HepG2 (cell line): ENCODE results near the gene UBE2H. TPM values are rescaled to one million over a fixed set of nuclear protein-coding genes. Genes with fewer than 3 reads are reported as not detected.

ENCODE experiments used
- ATF1 ChIP-seq: IDR thresholded peaks from 2 replicates; pipeline ENCODE4 v1.6.1; 2016; ENCODE audit warnings: mild to moderate bottlenecking, control low read depth
- CCAR2 ChIP-seq: fragments of 200-400 bp; formaldehyde crosslinking; optimal IDR thresholded peaks from 2 replicates; pipeline ENCODE3; 2018; ENCODE audit warnings: low read depth, mild to moderate bottlenecking, low read length, moderate library complexity
- JUN ChIP-seq: sonication (generic); formaldehyde crosslinking; IDR thresholded peaks from 2 replicates; pipeline ENCODE4 v1.4.0; 2020; ENCODE audit warnings: mild to moderate bottlenecking, missing genetic modification reagents
- KIAA2018 ChIP-seq: sonication (generic); formaldehyde crosslinking; IDR thresholded peaks from 2 replicates; pipeline ENCODE4 v1.5.0; 2020; ENCODE audit warnings: mild to moderate bottlenecking, missing genetic modification reagents, borderline replicate concordance
- MTA3 ChIP-seq: sonication (generic); formaldehyde crosslinking; IDR thresholded peaks from 2 replicates; pipeline ENCODE4 v1.4.0; 2020; ENCODE audit warnings: missing genetic modification reagents
- NR0B2 ChIP-seq: sonication (generic); formaldehyde crosslinking; IDR thresholded peaks from 2 replicates; pipeline ENCODE4 v1.4.0; 2020; ENCODE audit warnings: mild to moderate bottlenecking, missing genetic modification reagents
- RFX5 ChIP-seq: IDR thresholded peaks from 2 replicates; pipeline ENCODE4 v1.6.1; 2011; ENCODE audit warnings: low read depth, low read length, improper control_type of control experiment
- SMARCE1 ChIP-seq: fragments of 450-650 bp; IDR thresholded peaks from 2 replicates; pipeline ENCODE4 v1.6.1; 2017; ENCODE audit warnings: borderline replicate concordance
- ZNF567 ChIP-seq: sonication (generic); formaldehyde crosslinking; IDR thresholded peaks from 2 replicates; pipeline ENCODE4 v1.8.1; 2023; ENCODE audit warnings: mild to moderate bottlenecking, missing genetic modification reagents, borderline replicate concordance
- ZNF576 ChIP-seq: sonication (generic); formaldehyde crosslinking; IDR thresholded peaks from 2 replicates; pipeline ENCODE4 v1.4.0; 2020; ENCODE audit warnings: mild to moderate bottlenecking, missing genetic modification reagents
- ZNF577 ChIP-seq: sonication (generic); formaldehyde crosslinking; IDR thresholded peaks from 2 replicates; pipeline ENCODE4 v1.4.0; 2020; ENCODE audit warnings: mild to moderate bottlenecking, low read depth, missing genetic modification reagents, borderline replicate concordance
- polyA plus RNA-seq, 8 experiments: library from polyadenylated mRNA; depleted of rRNA in 3 of 8; stranded (reverse) in 7 of 8; unstranded in 1 of 8; fragments of >200 nt; fragmentation: Illumina TruSeq in 4 of 8; extraction: Trizol in 4 of 8; gene quantifications; 2 replicates each; pipeline versions ENCODE4 v1.2.1 to v1.2.3, GENCODE V29; 2011 to 2016; ENCODE audit warnings: low read depth in 4 of 8, missing spikeins in 1 of 8, mixed read lengths in 1 of 8; ENCODE audit not compliant: insufficient read depth in 1 of 8
- total RNA-seq, 5 experiments: library from RNA; depleted of rRNA; stranded (reverse); fragments of >200 nt; fragmentation: Illumina TruSeq; extraction: Trizol; gene quantifications; 2 replicates each; pipeline ENCODE4 v1.2.3, GENCODE V29; 2016; ENCODE audit warnings: low read depth in 1 of 5
- TF ChIP-seq, protein P1 (sequence below), 2 experiments: sonication (generic) in 1 of 2; formaldehyde crosslinking in 1 of 2; IDR thresholded peaks; 2 replicates each; pipeline versions ENCODE4 v1.4.0 to v1.6.1; 2016 to 2020; ENCODE audit warnings: borderline replicate concordance in 1 of 2, low read depth in 1 of 2, mild to moderate bottlenecking in 1 of 2, missing genetic modification reagents in 1 of 2
- TF ChIP-seq, protein P2 (sequence below): fragments of 450-650 bp; IDR thresholded peaks from 2 replicates; pipeline ENCODE4 v1.6.1; 2016

Gene UBE2H
- total and polyA plus RNA-seq, 2 of the 13 experiments (the other 11 are each of a cell fraction or from before 2014, with no cell fraction given) = 15.5 to 40.1 TPM

- TF ChIP-seq, protein P1, sequence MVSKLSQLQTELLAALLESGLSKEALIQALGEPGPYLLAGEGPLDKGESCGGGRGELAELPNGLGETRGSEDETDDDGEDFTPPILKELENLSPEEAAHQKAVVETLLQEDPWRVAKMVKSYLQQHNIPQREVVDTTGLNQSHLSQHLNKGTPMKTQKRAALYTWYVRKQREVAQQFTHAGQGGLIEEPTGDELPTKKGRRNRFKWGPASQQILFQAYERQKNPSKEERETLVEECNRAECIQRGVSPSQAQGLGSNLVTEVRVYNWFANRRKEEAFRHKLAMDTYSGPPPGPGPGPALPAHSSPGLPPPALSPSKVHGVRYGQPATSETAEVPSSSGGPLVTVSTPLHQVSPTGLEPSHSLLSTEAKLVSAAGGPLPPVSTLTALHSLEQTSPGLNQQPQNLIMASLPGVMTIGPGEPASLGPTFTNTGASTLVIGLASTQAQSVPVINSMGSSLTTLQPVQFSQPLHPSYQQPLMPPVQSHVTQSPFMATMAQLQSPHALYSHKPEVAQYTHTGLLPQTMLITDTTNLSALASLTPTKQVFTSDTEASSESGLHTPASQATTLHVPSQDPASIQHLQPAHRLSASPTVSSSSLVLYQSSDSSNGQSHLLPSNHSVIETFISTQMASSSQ (IDR thresholded peaks at IDR 0.05; ENCODE audit: low read depth) = no peak
- TF ChIP-seq, protein P1 (CRISPR knock-in tag; IDR thresholded peaks at IDR 0.05; ENCODE audit: borderline replicate concordance) = no peak
- TF ChIP-seq CCAR2 (no peak), JUN (CRISPR knock-in tag) (no peak), NR0B2 (CRISPR knock-in tag) (no peak), RFX5 (no peak), ATF1 (CRISPR knock-in tag) (no peak), SMARCE1 (no peak), KIAA2018 (CRISPR knock-in tag) (no peak), ZNF577 (CRISPR knock-in tag) (no peak), MTA3 (CRISPR knock-in tag) (no peak), ZNF567 (CRISPR knock-in tag) (no peak), ZNF576 (no peak)
- TF ChIP-seq, protein P2, sequence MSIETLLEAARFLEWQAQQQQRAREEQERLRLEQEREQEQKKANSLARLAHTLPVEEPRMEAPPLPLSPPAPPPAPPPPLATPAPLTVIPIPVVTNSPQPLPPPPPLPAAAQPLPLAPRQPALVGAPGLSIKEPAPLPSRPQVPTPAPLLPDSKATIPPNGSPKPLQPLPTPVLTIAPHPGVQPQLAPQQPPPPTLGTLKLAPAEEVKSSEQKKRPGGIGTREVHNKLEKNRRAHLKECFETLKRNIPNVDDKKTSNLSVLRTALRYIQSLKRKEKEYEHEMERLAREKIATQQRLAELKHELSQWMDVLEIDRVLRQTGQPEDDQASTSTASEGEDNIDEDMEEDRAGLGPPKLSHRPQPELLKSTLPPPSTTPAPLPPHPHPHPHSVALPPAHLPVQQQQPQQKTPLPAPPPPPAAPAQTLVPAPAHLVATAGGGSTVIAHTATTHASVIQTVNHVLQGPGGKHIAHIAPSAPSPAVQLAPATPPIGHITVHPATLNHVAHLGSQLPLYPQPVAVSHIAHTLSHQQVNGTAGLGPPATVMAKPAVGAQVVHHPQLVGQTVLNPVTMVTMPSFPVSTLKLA = no peak
These were observed 37.8 kb upstream of the UBE2H start (continued) for GRCh38 chr7:129990403-129991192.
